LNCaP clone FGC (cell line): ENCODE data around the gene ZCCHC12.

Experiments
- DNase-seq: peaks from one replicate; pipeline ENCODE4 v3.0.0-alpha.2; 2011; ENCODE audit warnings: low read depth
- H3K4me3 ChIP-seq: 2 replicates; pipeline ENCODE4 v1.5.1; 2011; ENCODE audit warnings: mild to moderate bottlenecking, low read depth, low read length, control low read depth
- CTCF ChIP-seq: IDR thresholded peaks from 2 replicates; pipeline ENCODE4 v1.5.1; 2012; ENCODE audit warnings: mild to moderate bottlenecking; ENCODE audit not compliant: control insufficient read depth, insufficient read depth; ENCODE audit errors: extremely low read depth

Gene ZCCHC12

GRCh38 chrX:118867251-118867650, 43.6 kb downstream of the ZCCHC12 start:
- H3K4me3 ChIP-seq, result no peak overlapping the region
- no peak for DNase-seq
- no peak for TF ChIP-seq CTCF

- DNase-seq, result peak; percentile 46
Observed at GRCh38 chrX:118872102-118872566, 48.5 kb downstream of the ZCCHC12 start.

More at GRCh38 chrX:118872102-118872566, 48.5 kb downstream of the ZCCHC12 start:
- TF ChIP-seq CTCF, result no peak
- no peak overlapping the region for H3K4me3 ChIP-seq
